ENCODE data around the gene HNRNPDL. TPM values are rescaled to one million over a fixed set of nuclear protein-coding genes. Genes with fewer than 3 reads are reported as not detected.

The HNRNPDL gene
- polyA plus RNA-seq, 1 of the 3 experiments (the other 2 are of a cell fraction), result 210 TPM

DNA sequence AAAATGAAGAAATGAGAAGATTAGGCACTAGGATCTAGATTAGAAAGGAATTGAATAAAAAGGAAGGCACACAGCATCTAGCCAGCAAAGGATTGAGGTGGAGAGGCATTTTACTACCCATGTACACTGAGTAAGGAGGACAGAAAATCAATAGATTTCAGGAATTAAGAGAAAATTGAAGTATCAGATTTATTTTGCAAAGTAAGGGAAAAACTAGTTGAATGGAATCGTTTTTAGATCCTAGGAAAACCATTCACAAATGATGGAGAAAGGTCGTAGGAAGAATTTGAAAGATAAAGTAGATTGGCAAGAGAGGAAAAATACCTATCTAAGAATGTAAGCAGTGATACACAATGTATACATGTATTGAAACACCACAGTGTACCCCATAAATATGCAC is 31.4 kb upstream of the HNRNPDL start:
- POLR2A ChIA-PET, result no interaction called here

More for the DNA sequence above, 31.4 kb upstream of the HNRNPDL start:
- Histone ChIP-seq H3K79me2 (ENCODE audit: insufficient read depth) (no peaks in the 10 kb centered on the region), H2AFZ (ENCODE audit: low read depth) (no peak overlapping the region), H3K4me3 (ENCODE audit: low read depth in 2 of 2, low read length in 1 of 2) (no peak overlapping the region), H3K9ac (no peak overlapping the region), H3K9me3 (no peaks in the 10 kb centered on the region), H3K27ac (ENCODE audit: low read depth in 2 of 2, low read length in 1 of 2) (no peak overlapping the region), H4K20me1 (ENCODE audit: insufficient read depth) (no peaks in the 10 kb centered on the region), H3K4me2 (no peak overlapping the region), H3K4me1 (ENCODE audit: control insufficient read depth in 1 of 2, insufficient read depth in 2 of 2, low read depth in 1 of 2, low read length in 1 of 2) (no peaks in the 10 kb centered on the region; a peak in 1 of 4 replicates), H3K36me3 (replicated peaks in 1 of 2; ENCODE audit: control insufficient read depth in 1 of 2, insufficient read depth in 2 of 2, low read length in 1 of 2) (peaks cover 39% of the 10 kb centered on the region in 2 experiments), H3F3A (replicated peaks; ENCODE audit: insufficient read depth) (peaks cover 29% of the 10 kb centered on the region), H3K9me2 (no peaks in the 10 kb centered on the region), H3K27me3 (ENCODE audit: insufficient read depth) (no peaks in the 10 kb centered on the region)
- WGBS (ENCODE audit: low lambda C conversion rate), result 92% methylated on average over 2 of the region's 2 CpGs
- no peak for TF ChIP-seq EP300 (IDR thresholded peaks at IDR 0.05; ENCODE audit: borderline replicate concordance in 1 of 2, low read depth in 1 of 2, low read length in 1 of 2)
- TF ChIP-seq EZH2phosphoT487 (IDR thresholded peaks at IDR 0.05; ENCODE audit: borderline replicate concordance, low read depth), result no peak
- no peak for TF ChIP-seq MEF2A (IDR thresholded peaks at IDR 0.05; ENCODE audit: borderline replicate concordance, low read depth)
- TF ChIP-seq, protein P1, sequence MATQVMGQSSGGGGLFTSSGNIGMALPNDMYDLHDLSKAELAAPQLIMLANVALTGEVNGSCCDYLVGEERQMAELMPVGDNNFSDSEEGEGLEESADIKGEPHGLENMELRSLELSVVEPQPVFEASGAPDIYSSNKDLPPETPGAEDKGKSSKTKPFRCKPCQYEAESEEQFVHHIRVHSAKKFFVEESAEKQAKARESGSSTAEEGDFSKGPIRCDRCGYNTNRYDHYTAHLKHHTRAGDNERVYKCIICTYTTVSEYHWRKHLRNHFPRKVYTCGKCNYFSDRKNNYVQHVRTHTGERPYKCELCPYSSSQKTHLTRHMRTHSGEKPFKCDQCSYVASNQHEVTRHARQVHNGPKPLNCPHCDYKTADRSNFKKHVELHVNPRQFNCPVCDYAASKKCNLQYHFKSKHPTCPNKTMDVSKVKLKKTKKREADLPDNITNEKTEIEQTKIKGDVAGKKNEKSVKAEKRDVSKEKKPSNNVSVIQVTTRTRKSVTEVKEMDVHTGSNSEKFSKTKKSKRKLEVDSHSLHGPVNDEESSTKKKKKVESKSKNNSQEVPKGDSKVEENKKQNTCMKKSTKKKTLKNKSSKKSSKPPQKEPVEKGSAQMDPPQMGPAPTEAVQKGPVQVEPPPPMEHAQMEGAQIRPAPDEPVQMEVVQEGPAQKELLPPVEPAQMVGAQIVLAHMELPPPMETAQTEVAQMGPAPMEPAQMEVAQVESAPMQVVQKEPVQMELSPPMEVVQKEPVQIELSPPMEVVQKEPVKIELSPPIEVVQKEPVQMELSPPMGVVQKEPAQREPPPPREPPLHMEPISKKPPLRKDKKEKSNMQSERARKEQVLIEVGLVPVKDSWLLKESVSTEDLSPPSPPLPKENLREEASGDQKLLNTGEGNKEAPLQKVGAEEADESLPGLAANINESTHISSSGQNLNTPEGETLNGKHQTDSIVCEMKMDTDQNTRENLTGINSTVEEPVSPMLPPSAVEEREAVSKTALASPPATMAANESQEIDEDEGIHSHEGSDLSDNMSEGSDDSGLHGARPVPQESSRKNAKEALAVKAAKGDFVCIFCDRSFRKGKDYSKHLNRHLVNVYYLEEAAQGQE (IDR thresholded peaks at IDR 0.05; ENCODE audit: low read depth, low read length), result no peak
- TF ChIP-seq RXRA (IDR thresholded peaks at IDR 0.05; ENCODE audit: borderline replicate concordance, low read depth), result no peak
- TF ChIP-seq, protein P2, sequence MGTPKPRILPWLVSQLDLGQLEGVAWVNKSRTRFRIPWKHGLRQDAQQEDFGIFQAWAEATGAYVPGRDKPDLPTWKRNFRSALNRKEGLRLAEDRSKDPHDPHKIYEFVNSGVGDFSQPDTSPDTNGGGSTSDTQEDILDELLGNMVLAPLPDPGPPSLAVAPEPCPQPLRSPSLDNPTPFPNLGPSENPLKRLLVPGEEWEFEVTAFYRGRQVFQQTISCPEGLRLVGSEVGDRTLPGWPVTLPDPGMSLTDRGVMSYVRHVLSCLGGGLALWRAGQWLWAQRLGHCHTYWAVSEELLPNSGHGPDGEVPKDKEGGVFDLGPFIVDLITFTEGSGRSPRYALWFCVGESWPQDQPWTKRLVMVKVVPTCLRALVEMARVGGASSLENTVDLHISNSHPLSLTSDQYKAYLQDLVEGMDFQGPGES (IDR thresholded peaks at IDR 0.05; ENCODE audit: low read depth, low read length), result no peak
- TF ChIP-seq NFIC (IDR thresholded peaks at IDR 0.05; ENCODE audit: borderline replicate concordance), result no peak
- TF ChIP-seq JUND (IDR thresholded peaks at IDR 0.05), result no peak
- no peak for TF ChIP-seq NRF1 (IDR thresholded peaks at IDR 0.05; ENCODE audit: low read depth, low read length)
- no peak for TF ChIP-seq SIN3A (IDR thresholded peaks at IDR 0.05; ENCODE audit: borderline replicate concordance, low read depth, low read length)
- TF ChIP-seq, protein P3, sequence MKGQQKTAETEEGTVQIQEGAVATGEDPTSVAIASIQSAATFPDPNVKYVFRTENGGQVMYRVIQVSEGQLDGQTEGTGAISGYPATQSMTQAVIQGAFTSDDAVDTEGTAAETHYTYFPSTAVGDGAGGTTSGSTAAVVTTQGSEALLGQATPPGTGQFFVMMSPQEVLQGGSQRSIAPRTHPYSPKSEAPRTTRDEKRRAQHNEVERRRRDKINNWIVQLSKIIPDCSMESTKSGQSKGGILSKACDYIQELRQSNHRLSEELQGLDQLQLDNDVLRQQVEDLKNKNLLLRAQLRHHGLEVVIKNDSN (IDR thresholded peaks at IDR 0.05; ENCODE audit: borderline replicate concordance, low read depth), result no peak
- TF ChIP-seq RFX5 (IDR thresholded peaks at IDR 0.05; ENCODE audit: low read length), result no peak
- TF ChIP-seq TCF12 (IDR thresholded peaks at IDR 0.05), result no peak
- no peak for TF ChIP-seq RCOR1 (IDR thresholded peaks at IDR 0.05; ENCODE audit: low read length)
- no peak for TF ChIP-seq FOSL2 (IDR thresholded peaks at IDR 0.05; ENCODE audit: borderline replicate concordance, low read depth)
- TF ChIP-seq, protein P4, sequence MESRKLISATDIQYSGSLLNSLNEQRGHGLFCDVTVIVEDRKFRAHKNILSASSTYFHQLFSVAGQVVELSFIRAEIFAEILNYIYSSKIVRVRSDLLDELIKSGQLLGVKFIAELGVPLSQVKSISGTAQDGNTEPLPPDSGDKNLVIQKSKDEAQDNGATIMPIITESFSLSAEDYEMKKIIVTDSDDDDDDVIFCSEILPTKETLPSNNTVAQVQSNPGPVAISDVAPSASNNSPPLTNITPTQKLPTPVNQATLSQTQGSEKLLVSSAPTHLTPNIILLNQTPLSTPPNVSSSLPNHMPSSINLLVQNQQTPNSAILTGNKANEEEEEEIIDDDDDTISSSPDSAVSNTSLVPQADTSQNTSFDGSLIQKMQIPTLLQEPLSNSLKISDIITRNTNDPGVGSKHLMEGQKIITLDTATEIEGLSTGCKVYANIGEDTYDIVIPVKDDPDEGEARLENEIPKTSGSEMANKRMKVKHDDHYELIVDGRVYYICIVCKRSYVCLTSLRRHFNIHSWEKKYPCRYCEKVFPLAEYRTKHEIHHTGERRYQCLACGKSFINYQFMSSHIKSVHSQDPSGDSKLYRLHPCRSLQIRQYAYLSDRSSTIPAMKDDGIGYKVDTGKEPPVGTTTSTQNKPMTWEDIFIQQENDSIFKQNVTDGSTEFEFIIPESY (IDR thresholded peaks at IDR 0.05; ENCODE audit: borderline replicate concordance, low read depth), result no peak
- DNase-seq, result no peak
- CTCF ChIA-PET, result interaction anchor here (0.6 to 3.3 kb wide), 21 partner anchors 9 to 803 kb away, joined by 3 to 20 read pairs (median 3); partner anchors contain the start of gene SCD5

All from SK-N-SH (cell line).